HCT116 (cell line): ENCODE results near the gene OGA. TPM values are rescaled to one million over a fixed set of nuclear protein-coding genes. Genes with fewer than 3 reads are reported as not detected.

Experiments used
- ATAC-seq: fragments of 200-7000 bp; cut with Tn5 transposase; 2 replicates; pipeline ENCODE4 v1.9.1; 2020; ENCODE audit warnings: mild to moderate bottlenecking, moderate library complexity
- BruUV-seq: library from RNA; stranded (reverse); fragments of 400-500 nt; replicated peaks from 2 replicates; lab custom pipeline; 2021; lab: Mats Ljungman, UMichigan
- CTCF ChIA-PET: fragments of 300-600 bp; sonication (Branson Sonifier 250); formaldehyde crosslinking; loops from one replicate; lab custom pipeline; 2021; ENCODE audit warnings: antibody characterized with exemption; lab: Charles Lee
- POLR2A ChIA-PET: fragments of 300-600, 350-600 bp; sonication (Branson Sonifier 250); formaldehyde crosslinking; loops from one replicate; lab custom pipeline; 2021; ENCODE audit warnings: antibody characterized with exemption; lab: Charles Lee
- RAD21 ChIA-PET, 2 experiments: fragments of 300-600 bp; sonication (Branson Sonifier 250); formaldehyde crosslinking; loops; one replicate each; lab custom pipeline; 2023; ENCODE audit warnings: low total read pairs in 2 of 2; ENCODE audit not compliant: uncharacterized antibody in 2 of 2, unreplicated experiment in 2 of 2, low non-redundant PET in 1 of 2; lab: Charles Lee
- DNase-seq: peaks from one replicate; pipeline ENCODE4 v3.0.0-alpha.2; 2010; ENCODE audit warnings: low read depth, low spot score
- H2AFZ ChIP-seq: fragments of 200-600 bp; shearing (Covaris generic), sonication (generic); 2 replicates; pipeline ENCODE4 v1.6.1; 2017; ENCODE audit warnings: low read depth, mixed run types, mixed read lengths, antibody characterized with exemption, low read length; ENCODE audit not compliant: poor library complexity, severe bottlenecking
- H3K27ac ChIP-seq: 2 replicates; pipeline ENCODE4 v1.5.1; 2012; ENCODE audit warnings: low read depth, low read length
- H3K27me3 ChIP-seq: fragments of 200-600 bp; sonication (generic); 2 replicates; pipeline ENCODE4 v1.6.1; 2016; ENCODE audit warnings: mixed run types, low read length, mixed read lengths; ENCODE audit not compliant: insufficient read depth
- H3K36me3 ChIP-seq, 2 experiments: fragments of 200-500 bp in 1 of 2; fragments of 200-600 bp in 1 of 2; sonication (Bioruptor generic) in 1 of 2; sonication (generic) in 1 of 2; 2 replicates each; pipeline versions ENCODE4 v1.5.1 to v1.6.1; 2014 to 2016; ENCODE audit warnings: low read length in 2 of 2, inconsistent platforms in 1 of 2, mixed read lengths in 1 of 2, mixed run types in 1 of 2; ENCODE audit not compliant: insufficient read depth in 2 of 2, control insufficient read depth in 1 of 2
- H3K4me1 ChIP-seq, 2 experiments: fragments of 200-600 bp in 1 of 2; sonication (generic) in 1 of 2; 2 replicates each; pipeline versions ENCODE4 v1.5.1 to v1.6.1; 2012 to 2017; ENCODE audit warnings: low read length in 2 of 2, inconsistent platforms in 1 of 2, mild to moderate bottlenecking in 1 of 2, mixed read lengths in 1 of 2, mixed run types in 1 of 2, moderate library complexity in 1 of 2; ENCODE audit not compliant: insufficient read depth in 2 of 2, control insufficient read depth in 1 of 2
- H3K4me2 ChIP-seq: fragments of 200-600 bp; sonication (generic); 2 replicates; pipeline ENCODE4 v1.6.1; 2017; ENCODE audit warnings: mixed run types, low read length, mixed read lengths
- H3K4me3 ChIP-seq, 2 experiments: fragments of 200-600 bp in 1 of 2; sonication (generic) in 1 of 2; replicated peaks in 1 of 2; 2 replicates each; pipeline ENCODE4 v1.5.1; 2011 to 2016; ENCODE audit warnings: low read length in 2 of 2, control low read depth in 1 of 2, low read depth in 1 of 2, mild to moderate bottlenecking in 1 of 2, mixed read lengths in 1 of 2, mixed run types in 1 of 2
- H3K79me2 ChIP-seq: fragments of 200-600 bp; sonication (generic); 2 replicates; pipeline ENCODE4 v1.6.1; 2017; ENCODE audit warnings: mild to moderate bottlenecking, mixed run types, low read length, moderate library complexity, mixed read lengths; ENCODE audit not compliant: insufficient read depth
- H3K9ac ChIP-seq: fragments of 200-600 bp; sonication (generic); 2 replicates; pipeline ENCODE4 v1.6.1; 2016; ENCODE audit warnings: low read length, mixed read lengths
- H3K9me2 ChIP-seq: fragments of 200-600 bp; sonication (generic), shearing (Covaris generic); 2 replicates; pipeline ENCODE4 v1.6.1; 2017; ENCODE audit warnings: mixed run types, mild to moderate bottlenecking, moderate library complexity; ENCODE audit not compliant: insufficient read depth
- H3K9me3 ChIP-seq, 2 experiments: fragments of 200-500 bp in 1 of 2; fragments of 200-600 bp in 1 of 2; sonication (Bioruptor generic) in 1 of 2; sonication (generic) in 1 of 2; 2 replicates each; pipeline ENCODE4 v1.6.1; 2014 to 2017; ENCODE audit warnings: low read length in 2 of 2, mixed read lengths in 2 of 2, inconsistent platforms in 1 of 2, low read depth in 1 of 2, mild to moderate bottlenecking in 1 of 2, mixed run types in 1 of 2, moderate library complexity in 1 of 2; ENCODE audit not compliant: control insufficient read depth in 1 of 2, insufficient read depth in 1 of 2
- H4K20me1 ChIP-seq: fragments of 200-600 bp; sonication (generic), shearing (Covaris generic); 2 replicates; pipeline ENCODE4 v1.6.1; 2017; ENCODE audit warnings: mixed run types, mild to moderate bottlenecking, moderate library complexity; ENCODE audit not compliant: insufficient read depth
- CEBPB ChIP-seq: IDR thresholded peaks from 2 replicates; pipeline ENCODE4 v1.6.1; 2012; ENCODE audit warnings: low read depth
- EZH2phosphoT487 ChIP-seq: fragments of 200-600 bp; IDR thresholded peaks from 2 replicates; pipeline ENCODE4 v1.6.1; 2018; ENCODE audit warnings: antibody characterized with exemption, borderline replicate concordance
- FOSL1 ChIP-seq: IDR thresholded peaks from 2 replicates; pipeline ENCODE4 v1.6.1; 2012; ENCODE audit warnings: low read depth
- REST ChIP-seq: IDR thresholded peaks from 2 replicates; pipeline ENCODE4 v1.6.1; 2012; ENCODE audit warnings: low read depth
- ZNF274 ChIP-seq: fragments of 200-500 bp; sonication (Bioruptor generic); IDR thresholded peaks from 2 replicates; pipeline ENCODE4 v1.6.1; 2014; ENCODE audit warnings: mild to moderate bottlenecking, low read depth, low read length, inconsistent platforms
- intact Hi-C: fragments of 100-400 bp; cut with micrococcal nuclease; formaldehyde crosslinking; loops from 2 replicates; pipeline ENCODE4 v1.10.0; 2022
- total RNA-seq: library from RNA; stranded (reverse); gene quantifications from one replicate; pipeline ENCODE4 v1.2.1, GENCODE V29; 2021; ENCODE audit not compliant: unreplicated experiment
- TF ChIP-seq, protein P1 (sequence below), 3 experiments: fragments of 200-600 bp in 1 of 3; sonication (generic) in 1 of 3; IDR thresholded peaks in 2 of 3; conservative IDR thresholded peaks in 1 of 3; 2 replicates each; pipeline ENCODE4 v1.5.1; 2012 to 2017; ENCODE audit warnings: low read depth in 2 of 3, low read length in 2 of 3, antibody characterized with exemption in 1 of 3, borderline replicate concordance in 1 of 3, control low read depth in 1 of 3, mild to moderate bottlenecking in 1 of 3, mixed read lengths in 1 of 3, mixed run types in 1 of 3, moderate library complexity in 1 of 3; ENCODE audit not compliant: insufficient read depth in 1 of 3
- TF ChIP-seq, protein P2 (sequence below): IDR thresholded peaks from 2 replicates; pipeline ENCODE4 v1.6.1; 2012

Gene OGA
- total RNA-seq, 1 experiment from 2014 or later = 127 TPM

DNA sequence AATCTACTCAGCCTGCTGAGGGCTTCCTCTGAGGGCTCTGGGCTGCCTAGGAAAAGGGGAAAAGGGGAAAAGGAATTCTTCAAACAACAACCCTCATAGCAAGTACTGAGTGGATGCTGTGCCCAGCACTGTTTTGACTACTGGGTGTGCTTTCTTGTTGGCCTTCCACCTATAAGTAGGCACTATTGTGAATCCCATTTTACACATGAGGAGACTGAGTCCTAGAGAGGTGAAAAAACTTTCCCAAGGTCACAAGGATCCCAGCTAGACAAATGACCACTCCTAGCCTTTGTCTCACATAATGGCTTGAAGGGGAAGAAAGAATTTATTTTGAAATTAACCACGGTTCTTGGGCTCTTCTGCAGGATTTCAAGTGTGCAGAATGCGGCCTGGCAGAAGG lies 59.4 kb downstream of the OGA start:
- H3K27me3 ChIP-seq = no peaks in the 10 kb centered on the region
- TF ChIP-seq CEBPB = no peak
- TF ChIP-seq EZH2phosphoT487 = no peak
- no peak for TF ChIP-seq ZNF274
- TF ChIP-seq, protein P1, sequence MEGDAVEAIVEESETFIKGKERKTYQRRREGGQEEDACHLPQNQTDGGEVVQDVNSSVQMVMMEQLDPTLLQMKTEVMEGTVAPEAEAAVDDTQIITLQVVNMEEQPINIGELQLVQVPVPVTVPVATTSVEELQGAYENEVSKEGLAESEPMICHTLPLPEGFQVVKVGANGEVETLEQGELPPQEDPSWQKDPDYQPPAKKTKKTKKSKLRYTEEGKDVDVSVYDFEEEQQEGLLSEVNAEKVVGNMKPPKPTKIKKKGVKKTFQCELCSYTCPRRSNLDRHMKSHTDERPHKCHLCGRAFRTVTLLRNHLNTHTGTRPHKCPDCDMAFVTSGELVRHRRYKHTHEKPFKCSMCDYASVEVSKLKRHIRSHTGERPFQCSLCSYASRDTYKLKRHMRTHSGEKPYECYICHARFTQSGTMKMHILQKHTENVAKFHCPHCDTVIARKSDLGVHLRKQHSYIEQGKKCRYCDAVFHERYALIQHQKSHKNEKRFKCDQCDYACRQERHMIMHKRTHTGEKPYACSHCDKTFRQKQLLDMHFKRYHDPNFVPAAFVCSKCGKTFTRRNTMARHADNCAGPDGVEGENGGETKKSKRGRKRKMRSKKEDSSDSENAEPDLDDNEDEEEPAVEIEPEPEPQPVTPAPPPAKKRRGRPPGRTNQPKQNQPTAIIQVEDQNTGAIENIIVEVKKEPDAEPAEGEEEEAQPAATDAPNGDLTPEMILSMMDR (IDR thresholded peaks at IDR 0.05 in 2 of 3, conservative IDR thresholded peaks at IDR 0.05 in 1 of 3; ENCODE audit: borderline replicate concordance in 1 of 3, insufficient read depth in 1 of 3, low read depth in 2 of 3, low read length in 2 of 3) = no peak
- no peak for TF ChIP-seq REST
- no peak for TF ChIP-seq FOSL1
- TF ChIP-seq, protein P2, sequence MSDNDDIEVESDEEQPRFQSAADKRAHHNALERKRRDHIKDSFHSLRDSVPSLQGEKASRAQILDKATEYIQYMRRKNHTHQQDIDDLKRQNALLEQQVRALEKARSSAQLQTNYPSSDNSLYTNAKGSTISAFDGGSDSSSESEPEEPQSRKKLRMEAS = no peak
- ATAC-seq (no peak), DNase-seq (no peak)
- H3K79me2 ChIP-seq = no peaks in the 10 kb centered on the region
- H3K9ac ChIP-seq = no peak overlapping the region
- H3K9me3 ChIP-seq = no peaks in the 10 kb centered on the region
- no peaks in the 10 kb centered on the region for H4K20me1 ChIP-seq
- H3K9me2 ChIP-seq = no peaks in the 10 kb centered on the region
- no peaks in the 10 kb centered on the region; a peak in 1 of 4 replicates for H3K4me1 ChIP-seq
- intact Hi-C loops = no loop called here
- POLR2A ChIA-PET = no interaction called here
- no TSS peak for BruUV-seq
- H3K4me3 ChIP-seq = no peak overlapping the region
- RAD21 ChIA-PET = no interaction called here
- H3K36me3 ChIP-seq = no peaks in the 10 kb centered on the region
- H3K4me2 ChIP-seq = no peak overlapping the region
- H3K27ac ChIP-seq = no peak overlapping the region
- H2AFZ ChIP-seq = no peak overlapping the region
- CTCF ChIA-PET = interaction anchor here (0.8 kb wide), 1 partner anchor 156 kb away, joined by 3 read pairs; no protein-coding TSS in a partner anchor
